CD14-positive monocyte (primary cell): ENCODE results near the gene ARHGAP12. TPM values are rescaled to one million over a fixed set of nuclear protein-coding genes. Genes with fewer than 3 reads are reported as not detected.

Experiments
- DNase-seq, 3 donors: peaks; one replicate each; pipeline ENCODE4 v3.0.0-alpha.2; 2011 to 2022
- H2AFZ ChIP-seq: 2 replicates; pipeline ENCODE4 v1.6.0; 2012; ENCODE audit warnings: mild to moderate bottlenecking, low read depth, low read length, inconsistent platforms; ENCODE audit not compliant: insufficient read depth, poor library complexity, severe bottlenecking
- H3K27ac ChIP-seq, 2 donors: 1 replicate in 1 of 2; 2 replicates in 1 of 2; pipeline ENCODE4 v1.5.1; 2012 to 2013; ENCODE audit warnings: low read length in 2 of 2, control low read depth in 1 of 2, inconsistent platforms in 1 of 2, low read depth in 1 of 2, mild to moderate bottlenecking in 1 of 2
- H3K27me3 ChIP-seq, 2 donors: one replicate each; pipeline versions ENCODE4 v1.6.0 to v1.6.1; 2011 to 2013; ENCODE audit warnings: low read length in 2 of 2; ENCODE audit not compliant: control insufficient read depth in 2 of 2, insufficient read depth in 2 of 2
- H3K36me3 ChIP-seq, 2 donors: replicated peaks in 1 of 2; 1 replicate in 1 of 2; 2 replicates in 1 of 2; pipeline versions ENCODE4 v1.5.1 to v1.6.1; 2012 to 2013; ENCODE audit warnings: low read length in 2 of 2, control low read depth in 1 of 2, inconsistent platforms in 1 of 2, mild to moderate bottlenecking in 1 of 2; ENCODE audit not compliant: insufficient read depth in 2 of 2, control insufficient read depth in 1 of 2
- H3K4me1 ChIP-seq, 2 donors: 1 replicate in 1 of 2; 2 replicates in 1 of 2; pipeline versions ENCODE4 v1.5.1 to v1.6.1; 2012 to 2013; ENCODE audit warnings: low read length in 2 of 2, control low read depth in 1 of 2, inconsistent platforms in 1 of 2, mild to moderate bottlenecking in 1 of 2, moderate library complexity in 1 of 2; ENCODE audit not compliant: insufficient read depth in 2 of 2, control insufficient read depth in 1 of 2
- H3K4me2 ChIP-seq: replicated peaks from 2 replicates; pipeline ENCODE3; 2012; ENCODE audit warnings: low read length, moderate library complexity, mild to moderate bottlenecking; ENCODE audit not compliant: poor library complexity, severe bottlenecking; ENCODE audit errors: extremely low read depth
- H3K4me3 ChIP-seq, 3 experiments: fragments of 200-600 bp in 1 of 3; sonication (generic) in 1 of 3; replicated peaks in 1 of 3; 1 replicate in 2 of 3; 2 replicates in 1 of 3; pipeline ENCODE4 v1.5.1; 2011 to 2013; ENCODE audit warnings: low read length in 3 of 3, mild to moderate bottlenecking in 3 of 3, control low read depth in 2 of 3, low read depth in 2 of 3, inconsistent platforms in 1 of 3, moderate library complexity in 1 of 3
- H3K79me2 ChIP-seq: 2 replicates; pipeline ENCODE4 v1.6.0; 2012; ENCODE audit warnings: mild to moderate bottlenecking, control low read depth, inconsistent platforms, low read length, moderate library complexity; ENCODE audit not compliant: insufficient read depth
- H3K9ac ChIP-seq: 2 replicates; pipeline ENCODE4 v1.6.0; 2017; ENCODE audit warnings: low read length, mild to moderate bottlenecking; ENCODE audit not compliant: insufficient read depth, poor library complexity, severe bottlenecking
- H3K9me3 ChIP-seq, 2 donors: replicated peaks in 1 of 2; 1 replicate in 1 of 2; 2 replicates in 1 of 2; pipeline versions ENCODE4 v1.5.1 to v1.6.1; 2012 to 2013; ENCODE audit warnings: low read length in 2 of 2, control low read depth in 1 of 2; ENCODE audit not compliant: control insufficient read depth in 1 of 2, insufficient read depth in 1 of 2
- H4K20me1 ChIP-seq: 2 replicates; pipeline ENCODE4 v1.6.0; 2012; ENCODE audit warnings: mild to moderate bottlenecking, low read length, control low read depth, moderate library complexity; ENCODE audit not compliant: insufficient read depth
- H3K27ac Mint-ChIP-seq, 7 donors: one replicate each; pipeline ENCODE4 v1.8.0; 2020; ENCODE audit warnings: mild to moderate bottlenecking in 7 of 7, mixed read lengths in 7 of 7, moderate library complexity in 6 of 7, inconsistent platforms in 2 of 7
- H3K27me3 Mint-ChIP-seq, 3 donors: one replicate each; pipeline ENCODE4 v1.8.0; 2021 to 2022; ENCODE audit warnings: low read depth in 3 of 3, mild to moderate bottlenecking in 3 of 3, mixed read lengths in 3 of 3, moderate library complexity in 3 of 3, inconsistent platforms in 1 of 3
- H3K36me3 Mint-ChIP-seq, 2 donors: one replicate each; pipeline ENCODE4 v1.8.0; 2020; ENCODE audit warnings: mixed read lengths in 2 of 2, inconsistent platforms in 1 of 2, mild to moderate bottlenecking in 1 of 2
- H3K4me1 Mint-ChIP-seq: one replicate; pipeline ENCODE4 v1.8.0; 2020; ENCODE audit warnings: mild to moderate bottlenecking, mixed read lengths
- H3K4me3 Mint-ChIP-seq, 2 donors: one replicate each; pipeline ENCODE4 v1.8.0; 2020; ENCODE audit warnings: mild to moderate bottlenecking in 2 of 2, mixed read lengths in 2 of 2, moderate library complexity in 1 of 2
- H3K9me3 Mint-ChIP-seq, 7 donors: one replicate each; pipeline ENCODE4 v1.8.0; 2020 to 2022; ENCODE audit warnings: mixed read lengths in 7 of 7, mild to moderate bottlenecking in 6 of 7, moderate library complexity in 6 of 7, inconsistent platforms in 2 of 7
- CTCF ChIP-seq: fragments of 200-600 bp; IDR thresholded peaks from one replicate; pipeline ENCODE4 v1.8.0; 2022; ENCODE audit warnings: antibody characterized with exemption, mild to moderate bottlenecking
- WGBS: methylation state at CpG from one replicate; pipeline ENCODE4 v1.1.5; 2013; ENCODE audit warnings: missing lambda C conversion rate; ENCODE audit not compliant: insufficient coverage; 5-methylcytosine and 5-hydroxymethylcytosine counted together
- intact Hi-C, 2 donors: fragments of 100-400 bp; cut with micrococcal nuclease; formaldehyde crosslinking; loops; one replicate each; pipeline versions ENCODE4 v1.15.0 to v1.15.1; 2023
- polyA plus RNA-seq, 3 donors: library from polyadenylated mRNA; depleted of rRNA in 1 of 3; unstranded in 2 of 3; stranded (reverse) in 1 of 3; fragments of 300-500 nt in 2 of 3; fragments of >200 nt in 1 of 3; fragmentation: Illumina TruSeq in 2 of 3; gene quantifications; 1 replicate in 2 of 3; 2 replicates in 1 of 3; pipeline ENCODE4 v1.2.3, GENCODE V29; 2012 to 2021

ARHGAP12 gene
- polyA plus RNA-seq, 3 donors: 3.2 to 15.5 (median 4.7) TPM

GRCh38 chr10:31804352-31804810 is 124.2 kb downstream of the ARHGAP12 start:
- H3K36me3 Mint-ChIP-seq: peaks cover 21 to 35% of the 10 kb centered on the region in 2 donors
- no peaks in the 10 kb centered on the region for H3K79me2 ChIP-seq
- no peak overlapping the region for H3K27ac ChIP-seq
- H4K20me1 ChIP-seq: no peaks in the 10 kb centered on the region
- no peak for TF ChIP-seq CTCF
- intact Hi-C loops: no loop called here
- H3K9me3 ChIP-seq: no peaks in the 10 kb centered on the region
- peaks cover 0 to 3% of the 10 kb centered on the region in 2 donors for H3K4me1 ChIP-seq
- no peak overlapping the region for H2AFZ ChIP-seq
- no peak overlapping the region for H3K4me3 ChIP-seq
- peaks cover 3 to 36% of the 10 kb centered on the region in 2 donors for H3K36me3 ChIP-seq
- H3K4me2 ChIP-seq: no peak overlapping the region
- peaks cover 0 to 1% (median 0%) of the 10 kb centered on the region in 3 donors for H3K27me3 Mint-ChIP-seq
- no peak overlapping the region for H3K27ac Mint-ChIP-seq
- no peak overlapping the region for H3K4me3 Mint-ChIP-seq
- no peak for DNase-seq
- peaks cover 0 to 4% (median 0%) of the 10 kb centered on the region in 7 donors for H3K9me3 Mint-ChIP-seq
- H3K9ac ChIP-seq: no peak overlapping the region
- H3K27me3 ChIP-seq: no peaks in the 10 kb centered on the region
- WGBS: 91% methylated on average over 3 of the region's 7 CpGs
- H3K4me1 Mint-ChIP-seq: peaks cover 5% of the 10 kb centered on the region

GRCh38 chr10:31803606-31804351 is 124.9 kb downstream of the ARHGAP12 start:
- Histone ChIP-seq H2AFZ (no peak overlapping the region), H3K36me3 (peaks cover 2 to 31% of the 10 kb centered on the region in 2 donors), H3K27me3 (no peaks in the 10 kb centered on the region), H3K4me1 (peaks cover 0 to 3% of the 10 kb centered on the region in 2 donors), H3K79me2 (no peaks in the 10 kb centered on the region), H3K27ac (no peak overlapping the region), H3K4me3 (no peak overlapping the region), H3K9me3 (no peaks in the 10 kb centered on the region), H4K20me1 (no peaks in the 10 kb centered on the region), H3K4me2 (no peak overlapping the region), H3K9ac (no peak overlapping the region)
- no peak overlapping the region for H3K27ac Mint-ChIP-seq
- WGBS: 100% methylated on average over 2 of the region's 8 CpGs
- peaks cover 5% of the 10 kb centered on the region for H3K4me1 Mint-ChIP-seq
- peaks cover 0 to 4% (median 0%) of the 10 kb centered on the region in 7 donors for H3K9me3 Mint-ChIP-seq
- H3K4me3 Mint-ChIP-seq: no peak overlapping the region
- no peaks in the 10 kb centered on the region for H3K27me3 Mint-ChIP-seq
- no peak for DNase-seq
- TF ChIP-seq CTCF: no peak
- intact Hi-C loops: no loop called here
- H3K36me3 Mint-ChIP-seq: peaks cover 21 to 30% of the 10 kb centered on the region in 2 donors
